Chondrocyte (in vitro differentiated cells): Measurements from ENCODE around the gene GRIP1. TPM values are rescaled to one million over a fixed set of nuclear protein-coding genes. Genes with fewer than 3 reads are reported as not detected.

Source experiments
- DNase-seq: peaks from one replicate; pipeline ENCODE4 v3.0.0; 2021; ENCODE audit warnings: mixed read lengths, low spot score
- H3K27ac Mint-ChIP-seq: one replicate; pipeline ENCODE4 v1.8.0; 2021; ENCODE audit warnings: mild to moderate bottlenecking, moderate library complexity, mixed read lengths; ENCODE audit not compliant: unreplicated experiment
- H3K27me3 Mint-ChIP-seq: 2 replicates; pipeline ENCODE4 v1.8.0; 2021; ENCODE audit warnings: low read depth, mixed read lengths
- H3K36me3 Mint-ChIP-seq: 2 replicates; pipeline ENCODE4 v1.8.0; 2021; ENCODE audit warnings: low read depth, mixed read lengths
- H3K4me1 Mint-ChIP-seq: 2 replicates; pipeline ENCODE4 v1.8.0; 2021; ENCODE audit warnings: low read depth, mild to moderate bottlenecking, mixed read lengths
- H3K4me3 Mint-ChIP-seq: one replicate; pipeline ENCODE4 v1.8.0; 2021; ENCODE audit warnings: mild to moderate bottlenecking, moderate library complexity, mixed read lengths; ENCODE audit not compliant: unreplicated experiment
- H3K9me3 Mint-ChIP-seq: 2 replicates; pipeline ENCODE4 v1.8.0; 2021; ENCODE audit warnings: low read depth, mixed read lengths
- CTCF ChIP-seq: fragments of 200-600 bp; sonication (generic); IDR thresholded peaks from 2 replicates; pipeline ENCODE4 v1.5.0; 2021; ENCODE audit warnings: antibody characterized with exemption, mild to moderate bottlenecking, moderate library complexity
- total RNA-seq: library from RNA; stranded (reverse); gene quantifications from 3 replicates; pipeline ENCODE4 v1.2.1, GENCODE V29; 2021

The GRIP1 gene
- total RNA-seq, 1 donor from 2014 or later = 5.0 TPM

- Mint-ChIP-seq H3K4me1 (peaks cover 37% of the 10 kb centered on the region), H3K27ac (peak overlapping the region; percentile 4)
Observed at GRCh38 chr12:66662729-66663128, 16.1 kb downstream of the GRIP1 start.

DNA sequence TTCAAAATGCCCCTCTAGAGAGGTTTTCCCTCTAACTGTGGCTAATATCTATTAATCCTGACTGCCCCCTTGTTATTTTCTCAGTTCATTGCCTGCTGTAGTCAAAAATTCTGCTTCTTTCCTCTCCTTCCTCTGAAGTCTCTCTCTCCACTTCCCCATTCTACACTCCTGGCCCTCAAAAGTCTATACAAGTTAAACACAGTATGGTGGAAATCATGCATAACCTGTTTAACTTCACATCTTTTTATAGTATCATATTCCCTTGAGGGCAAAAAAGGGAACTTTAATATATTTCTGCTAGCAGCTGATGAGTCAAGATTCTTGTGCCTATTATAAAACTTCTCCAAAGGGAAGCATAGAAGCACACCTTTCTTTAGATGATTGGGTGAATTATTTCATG lies 16.7 kb downstream of the GRIP1 start:
- no peaks in the 10 kb centered on the region for H3K36me3 Mint-ChIP-seq
- H3K27ac Mint-ChIP-seq = peak overlapping the region; percentile 4
- no peak for TF ChIP-seq CTCF
- peaks cover 32% of the 10 kb centered on the region for H3K4me1 Mint-ChIP-seq
- H3K4me3 Mint-ChIP-seq = no peak overlapping the region
- DNase-seq = no peak
- H3K27me3 Mint-ChIP-seq = no peaks in the 10 kb centered on the region
- no peaks in the 10 kb centered on the region for H3K9me3 Mint-ChIP-seq

More at GRCh38 chr12:66662729-66663128, 16.1 kb downstream of the GRIP1 start:
- H3K4me3 Mint-ChIP-seq = no peak overlapping the region
- TF ChIP-seq CTCF = no peak
- DNase-seq = no peak
- H3K9me3 Mint-ChIP-seq = no peaks in the 10 kb centered on the region
- H3K27me3 Mint-ChIP-seq = no peaks in the 10 kb centered on the region
- H3K36me3 Mint-ChIP-seq = no peaks in the 10 kb centered on the region

GRCh38 chr12:66661357-66661756 lies 17.5 kb downstream of the GRIP1 start:
- no peak for DNase-seq
- no peaks in the 10 kb centered on the region for H3K27me3 Mint-ChIP-seq
- H3K27ac Mint-ChIP-seq = no peak overlapping the region
- H3K9me3 Mint-ChIP-seq = no peaks in the 10 kb centered on the region
- peaks cover 29% of the 10 kb centered on the region for H3K4me1 Mint-ChIP-seq
- TF ChIP-seq CTCF = no peak
- H3K4me3 Mint-ChIP-seq = no peak overlapping the region
- no peaks in the 10 kb centered on the region for H3K36me3 Mint-ChIP-seq

DNA sequence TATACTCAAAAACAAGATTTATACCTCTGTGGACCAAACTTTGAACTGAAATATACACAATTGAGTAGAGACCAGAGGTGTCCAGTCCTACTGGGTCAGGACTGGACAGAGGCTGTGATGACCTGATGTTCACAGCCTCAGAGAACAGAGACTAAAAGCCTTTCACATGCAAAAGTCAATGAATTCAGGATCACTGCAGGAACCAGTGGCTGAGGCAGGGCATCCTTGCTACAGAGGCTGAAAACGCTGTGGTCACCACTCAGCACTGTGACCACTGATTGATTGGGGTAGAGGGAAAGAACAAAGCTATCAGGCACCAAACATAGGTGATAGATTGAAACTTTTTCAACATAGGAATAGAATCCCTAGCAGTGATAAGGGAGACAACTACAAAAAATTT lies 25.1 kb downstream of the GRIP1 start:
- no peak overlapping the region for H3K4me3 Mint-ChIP-seq
- peaks cover 1% of the 10 kb centered on the region for H3K4me1 Mint-ChIP-seq
- no peak overlapping the region for H3K27ac Mint-ChIP-seq

DNA sequence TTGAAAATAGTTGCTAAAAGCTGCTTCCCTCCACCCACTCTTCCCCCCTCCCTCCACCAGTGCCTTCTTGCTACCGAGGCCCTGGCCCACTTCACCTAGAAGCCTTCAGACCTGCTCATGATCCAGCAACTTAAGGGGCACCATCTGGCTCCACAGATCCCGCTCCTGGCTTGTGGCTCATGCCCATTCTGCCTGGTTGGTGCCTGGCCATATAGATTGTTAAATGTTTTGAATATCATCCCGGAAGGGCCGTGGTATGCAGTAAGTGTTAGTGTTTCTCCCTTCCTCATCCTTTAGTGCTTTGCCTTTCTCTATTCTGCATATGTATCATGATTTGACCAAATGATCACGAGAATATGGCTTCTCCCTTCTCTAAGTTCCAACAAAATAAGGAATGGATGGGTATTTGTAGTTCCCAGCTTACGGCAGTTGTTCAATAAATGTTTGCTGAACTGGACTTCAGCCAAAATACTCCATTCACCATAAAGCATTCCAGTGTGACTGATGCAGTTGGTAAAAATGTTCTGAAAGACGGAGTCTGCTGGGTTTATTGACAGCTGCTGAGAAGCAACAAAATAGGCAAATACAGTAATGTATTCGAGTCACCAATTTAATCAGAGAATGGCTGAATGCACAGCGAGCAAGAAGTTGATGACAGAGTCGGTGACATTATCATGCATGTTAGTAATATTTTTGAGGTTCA lies 30.7 kb downstream of the GRIP1 start:
- Mint-ChIP-seq H3K4me1 (peaks cover 37% of the 10 kb centered on the region), H3K27ac (peak overlapping the region; percentile 90)
- DNase-seq = no peak

More for the DNA sequence above, 25.1 kb downstream of the GRIP1 start:
- Mint-ChIP-seq H3K36me3 (no peaks in the 10 kb centered on the region), H3K27me3 (no peaks in the 10 kb centered on the region), H3K9me3 (no peaks in the 10 kb centered on the region)
- no peak for DNase-seq
- no peak for TF ChIP-seq CTCF

More for the DNA sequence above, 30.7 kb downstream of the GRIP1 start:
- Mint-ChIP-seq H3K27me3 (no peaks in the 10 kb centered on the region), H3K36me3 (no peaks in the 10 kb centered on the region), H3K4me3 (no peak overlapping the region), H3K9me3 (no peaks in the 10 kb centered on the region)
- no peak for TF ChIP-seq CTCF
